ENCODE data around the gene PIAS1.
"Not testable (repeated sequence)": the region's sequence is repeated elsewhere in the genome, so short reads cannot be mapped to it uniquely, and the experiment has no call there.

PIAS1 gene

DNA sequence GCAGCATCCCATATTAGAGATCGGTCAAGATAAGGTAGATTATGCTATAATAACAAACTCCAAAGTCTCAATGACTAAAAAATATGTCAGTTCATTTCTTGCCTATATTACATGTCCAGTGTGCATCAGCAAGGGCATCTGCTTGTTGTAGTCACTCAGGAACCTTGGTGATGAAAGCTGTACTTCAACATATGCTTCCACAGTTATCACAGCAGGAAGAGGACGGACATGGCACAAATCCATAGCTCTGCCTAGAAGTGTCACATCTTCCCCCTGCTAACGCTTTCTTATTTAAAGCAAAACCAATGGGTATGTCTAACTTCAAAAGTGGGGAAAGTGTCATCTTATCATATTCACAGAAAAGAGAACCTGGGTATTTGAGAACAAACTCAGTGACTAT is 20.0 kb upstream of the PIAS1 start:
- no peak for DNase-seq (ENCODE audit: low read depth in 1 of 2, low spot score in 1 of 2)

DNA sequence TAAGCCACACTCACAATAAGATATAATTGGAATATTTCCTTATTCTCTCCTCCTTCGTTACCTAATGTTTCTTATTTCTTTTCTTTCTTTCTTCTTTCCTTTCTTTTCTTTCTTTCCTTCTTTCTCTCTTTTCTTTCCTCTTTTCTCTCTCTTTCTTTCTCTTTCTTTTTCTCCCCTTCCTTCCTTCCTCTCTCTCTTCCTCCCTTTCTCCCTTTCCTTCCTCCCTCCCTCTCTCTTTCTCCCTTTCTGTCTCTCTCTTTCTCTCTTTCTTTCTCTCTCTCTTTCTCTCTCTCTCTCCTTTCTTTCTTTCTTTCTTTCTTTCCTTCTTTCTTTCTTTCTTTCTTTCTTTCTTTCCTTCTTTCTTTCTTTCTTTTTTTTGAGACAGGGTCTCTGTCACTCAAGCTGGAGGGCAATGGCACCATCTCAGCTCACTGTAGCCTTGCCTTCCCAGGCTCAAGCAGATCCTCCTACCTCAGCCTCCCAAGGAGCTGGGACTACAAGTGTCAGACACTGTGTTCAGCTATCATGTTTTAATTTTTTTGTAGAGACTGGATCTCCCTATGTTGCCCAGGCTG is 19.3 kb upstream of the PIAS1 start:
- DNase-seq (ENCODE audit: low read depth in 1 of 2, low spot score in 1 of 2) = no peak

DNA sequence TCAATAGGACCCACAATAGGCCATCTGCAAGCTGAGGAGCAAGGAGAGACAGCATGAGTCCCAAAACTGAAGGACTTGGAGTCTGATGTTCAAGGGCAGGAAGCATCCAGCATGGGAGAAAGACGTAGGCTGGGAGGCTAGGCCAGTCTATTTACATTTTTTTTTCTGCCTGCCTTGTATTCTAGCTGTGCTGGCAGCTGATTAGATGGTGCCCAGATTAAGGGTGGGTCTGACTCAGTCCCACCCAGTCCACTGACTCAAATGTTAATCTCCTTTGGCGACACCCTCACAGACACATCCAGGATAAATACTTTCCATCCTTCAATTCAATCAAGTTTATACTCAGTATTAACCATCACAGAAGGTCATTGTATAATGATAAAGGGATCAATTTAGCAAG is 15.9 kb upstream of the PIAS1 start:
- no peak for DNase-seq (ENCODE audit: low read depth in 1 of 2, low spot score in 1 of 2)

DNA sequence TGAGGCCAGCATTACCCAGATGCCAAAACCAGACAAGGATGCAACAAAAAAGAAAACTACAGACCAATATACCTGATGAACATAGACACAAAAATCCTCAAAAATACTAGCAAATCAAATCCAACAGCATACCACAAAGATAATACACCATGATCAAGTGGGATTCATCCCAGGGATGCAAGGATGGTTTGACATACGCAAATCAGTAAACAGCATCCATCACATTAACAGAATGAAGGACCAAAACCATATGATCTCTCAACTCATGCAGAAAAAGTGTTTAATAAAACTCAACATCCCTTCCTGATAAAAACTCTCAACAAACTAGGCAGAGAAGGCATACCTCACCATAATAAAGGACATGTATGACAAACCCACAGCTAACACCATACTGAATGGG is 14.0 kb upstream of the PIAS1 start:
- DNase-seq (ENCODE audit: low read depth in 1 of 2, low spot score in 1 of 2) = no peak

DNA sequence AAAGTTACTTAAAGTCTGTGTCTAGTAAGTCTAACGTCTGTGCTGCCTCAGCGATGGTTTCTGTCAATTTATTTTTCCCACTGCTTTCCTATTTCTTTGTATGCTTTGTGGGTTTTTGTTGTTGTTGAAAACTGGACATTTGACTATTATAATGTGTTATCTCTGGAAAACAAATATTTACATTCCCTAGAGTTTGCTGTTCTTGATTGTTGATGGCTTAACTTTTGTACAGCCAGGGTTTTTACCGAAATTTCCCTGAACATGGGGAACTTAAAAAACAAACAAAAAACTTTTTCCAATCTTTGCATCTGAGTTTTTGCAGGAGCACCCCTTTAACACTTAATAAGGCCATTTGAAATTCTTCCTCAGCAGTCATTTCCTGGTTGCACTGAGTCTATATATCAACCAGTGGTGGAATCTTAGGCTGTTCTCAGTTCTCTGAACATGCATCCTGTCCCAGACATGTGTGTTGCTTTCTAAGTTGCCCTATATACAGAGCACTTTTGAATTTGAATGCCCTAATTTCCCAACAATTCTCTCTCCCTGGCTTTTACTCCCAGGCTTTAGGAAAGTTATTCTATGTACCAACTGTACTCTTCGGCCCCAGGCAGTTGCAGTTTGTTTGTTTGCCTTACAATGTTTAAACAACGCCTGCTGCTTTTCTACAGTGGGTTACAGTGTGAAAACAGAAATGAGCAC is 11.8 kb upstream of the PIAS1 start:
- no peak for DNase-seq (ENCODE audit: low read depth in 1 of 2, low spot score in 1 of 2)

DNA sequence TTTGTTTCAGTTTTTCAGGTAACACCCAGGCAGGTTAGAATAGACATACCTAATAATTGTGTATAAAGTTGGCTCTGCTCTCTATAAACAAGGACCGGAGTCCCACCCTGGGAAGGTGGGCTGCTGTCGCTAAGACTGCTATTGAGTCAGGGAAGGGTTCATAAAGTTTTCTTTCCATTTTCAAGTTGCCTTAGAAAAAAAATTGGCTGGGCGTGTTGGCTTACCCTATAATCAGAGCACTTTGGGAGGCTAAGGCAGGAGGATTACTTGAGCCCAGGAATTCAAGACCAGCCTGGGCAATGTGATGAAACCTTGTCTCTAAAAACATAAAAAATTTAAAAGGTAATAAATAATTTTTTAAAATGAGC is 11.3 kb upstream of the PIAS1 start:
- DNase-seq (ENCODE audit: low read depth in 1 of 2, low spot score in 1 of 2) = no peak

DNA sequence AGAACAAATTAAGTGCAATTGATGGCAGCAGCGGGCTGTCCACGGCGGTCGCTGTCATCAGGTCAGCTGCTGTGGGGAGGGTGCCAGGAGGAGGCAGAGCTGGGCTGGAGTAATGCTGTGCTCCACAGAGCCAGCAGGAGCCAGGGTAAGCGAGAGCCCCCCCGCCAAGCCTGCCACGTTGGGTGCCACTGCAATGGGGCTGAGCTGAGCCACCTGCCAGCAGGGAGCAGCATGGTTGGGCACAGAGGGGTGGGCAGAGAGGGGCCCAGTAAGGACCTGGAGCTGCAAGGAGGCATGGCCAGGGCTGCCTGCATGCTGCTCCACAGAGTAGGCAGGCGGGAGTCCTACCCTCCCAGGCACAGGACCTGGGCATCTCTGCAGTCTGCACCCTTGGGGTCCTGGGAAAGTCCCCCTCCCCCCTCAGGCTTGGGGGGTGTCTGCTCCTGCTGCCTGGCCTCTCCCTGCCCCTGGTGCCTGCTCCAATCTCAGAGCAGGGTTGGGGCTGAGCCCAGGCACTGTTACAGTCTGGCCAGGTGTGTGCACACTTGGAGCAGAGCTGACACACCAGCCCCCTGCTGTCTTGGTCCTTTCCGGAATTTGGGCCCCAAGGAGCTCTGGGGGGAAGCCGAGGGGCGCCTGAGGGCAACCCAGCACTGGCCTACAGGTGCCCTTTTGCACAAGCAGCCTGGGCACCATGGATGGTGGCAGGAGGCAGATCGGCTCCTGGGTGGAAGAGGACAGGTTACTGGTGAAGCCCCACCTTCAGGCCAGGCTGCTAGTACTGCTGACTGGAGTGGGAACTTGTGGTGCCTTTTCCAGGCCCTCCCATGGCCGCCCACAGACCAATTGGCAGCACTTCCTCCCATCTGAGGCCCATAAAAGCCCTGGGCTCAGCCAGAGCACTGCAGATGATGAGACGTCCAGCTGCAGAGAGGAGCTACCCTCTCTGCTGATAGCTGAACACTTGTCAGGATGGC is 8.5 kb upstream of the PIAS1 start:
- DNase-seq (ENCODE audit: low read depth in 1 of 2, low spot score in 1 of 2) = no peak

DNA sequence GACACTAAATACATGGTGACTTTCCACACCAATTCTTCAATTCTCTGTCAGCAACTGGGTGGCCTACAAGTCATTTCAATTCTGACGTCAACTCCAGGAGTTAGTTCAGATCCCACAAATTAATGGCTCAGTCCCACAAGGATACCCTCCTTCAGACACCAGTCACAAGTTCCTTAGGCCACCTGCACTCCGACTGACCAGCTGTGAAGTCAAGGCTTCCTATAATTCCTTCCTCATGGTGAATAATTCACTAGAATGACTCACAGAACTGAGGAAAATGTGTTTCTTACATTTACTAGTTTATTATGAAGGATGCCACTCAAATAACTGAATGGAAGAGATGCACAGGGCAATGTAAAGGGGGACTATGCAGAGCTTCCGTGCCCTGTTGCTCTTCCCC is 6.3 kb upstream of the PIAS1 start:
- DNase-seq (ENCODE audit: low read depth in 1 of 2, low spot score in 1 of 2) = no peak

DNA sequence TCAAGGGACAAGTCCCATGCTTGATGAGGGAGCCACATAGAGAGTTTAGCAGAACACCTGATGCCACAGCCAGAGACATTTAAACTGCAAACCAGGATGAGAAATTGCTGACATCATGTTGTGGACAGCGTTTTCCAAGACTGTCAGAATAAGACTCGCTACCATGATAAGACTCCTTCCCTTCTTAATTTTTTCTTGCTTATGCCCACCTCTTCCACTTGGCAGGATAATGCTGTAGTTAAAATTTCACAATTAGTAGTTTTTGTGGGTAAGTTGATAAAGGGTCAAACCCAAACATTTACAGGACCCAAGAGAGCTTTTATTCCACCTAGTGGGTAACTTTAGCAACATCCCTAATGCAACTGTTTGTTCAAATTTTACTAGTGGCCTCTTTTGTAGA is 3.0 kb upstream of the PIAS1 start:
- DNase-seq (ENCODE audit: low read depth in 1 of 2, low spot score in 1 of 2) = no peak

DNA sequence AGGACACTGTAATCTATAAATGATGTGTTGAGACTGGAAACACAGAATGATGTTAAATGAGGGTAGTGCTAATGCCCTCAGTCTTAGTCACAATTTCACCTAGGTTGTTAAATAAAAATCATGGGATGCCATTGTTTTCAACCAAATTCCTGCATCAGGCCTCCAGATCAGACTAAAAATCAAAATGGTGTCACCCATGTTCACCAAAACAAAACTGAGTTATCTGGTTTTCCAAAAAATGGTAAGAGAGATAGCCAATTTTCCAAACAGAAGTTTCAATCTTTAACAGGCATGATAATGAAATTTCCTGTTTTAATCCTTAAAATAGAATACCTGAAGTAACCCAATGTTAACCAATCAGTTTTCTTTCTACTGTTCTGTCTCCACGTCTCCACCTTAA is 2.2 kb upstream of the PIAS1 start:
- DNase-seq (ENCODE audit: low read depth in 1 of 2, low spot score in 1 of 2) = no peak

DNA sequence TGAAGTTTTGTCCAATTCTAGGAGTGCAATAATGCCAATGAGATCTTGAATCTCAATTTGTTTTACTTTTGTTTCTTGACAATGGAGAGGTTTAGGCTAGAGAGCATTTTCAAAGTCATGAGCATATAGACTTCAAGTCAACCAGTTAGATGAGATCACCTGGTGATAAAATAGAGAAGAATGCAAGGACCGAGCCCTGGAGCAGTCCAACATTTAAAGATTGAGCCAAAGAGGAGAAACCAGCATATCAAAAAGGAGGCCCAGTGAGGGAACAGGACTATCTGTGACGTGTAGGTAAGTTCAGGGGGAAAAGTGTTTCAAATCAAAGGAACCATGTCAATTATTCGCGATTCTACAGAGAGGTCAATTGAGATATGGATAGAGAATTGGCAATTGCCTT is 1.7 kb upstream of the PIAS1 start:
- DNase-seq (ENCODE audit: low read depth in 1 of 2, low spot score in 1 of 2) = no peak

DNA sequence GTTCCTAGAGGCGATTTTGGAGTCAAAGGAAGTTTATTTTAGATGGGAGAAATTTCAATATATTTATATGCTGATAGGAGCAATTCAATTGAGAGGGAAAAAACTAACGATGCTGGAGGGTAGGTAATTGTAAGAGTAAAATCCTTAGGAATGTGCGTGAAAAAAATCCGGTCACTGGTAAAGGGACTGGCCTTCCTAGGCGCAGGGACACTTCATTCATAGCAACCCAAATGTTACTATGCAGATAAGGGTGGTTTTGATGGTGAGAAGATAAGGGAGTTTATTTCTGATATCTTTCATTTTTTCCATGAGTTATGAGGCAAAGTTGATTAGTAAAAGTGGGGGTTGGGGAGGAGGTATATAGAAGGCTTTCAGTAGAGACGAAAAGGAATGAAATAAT is 1.1 kb upstream of the PIAS1 start:
- DNase-seq (ENCODE audit: low read depth in 1 of 2, low spot score in 1 of 2) = no peak

DNA sequence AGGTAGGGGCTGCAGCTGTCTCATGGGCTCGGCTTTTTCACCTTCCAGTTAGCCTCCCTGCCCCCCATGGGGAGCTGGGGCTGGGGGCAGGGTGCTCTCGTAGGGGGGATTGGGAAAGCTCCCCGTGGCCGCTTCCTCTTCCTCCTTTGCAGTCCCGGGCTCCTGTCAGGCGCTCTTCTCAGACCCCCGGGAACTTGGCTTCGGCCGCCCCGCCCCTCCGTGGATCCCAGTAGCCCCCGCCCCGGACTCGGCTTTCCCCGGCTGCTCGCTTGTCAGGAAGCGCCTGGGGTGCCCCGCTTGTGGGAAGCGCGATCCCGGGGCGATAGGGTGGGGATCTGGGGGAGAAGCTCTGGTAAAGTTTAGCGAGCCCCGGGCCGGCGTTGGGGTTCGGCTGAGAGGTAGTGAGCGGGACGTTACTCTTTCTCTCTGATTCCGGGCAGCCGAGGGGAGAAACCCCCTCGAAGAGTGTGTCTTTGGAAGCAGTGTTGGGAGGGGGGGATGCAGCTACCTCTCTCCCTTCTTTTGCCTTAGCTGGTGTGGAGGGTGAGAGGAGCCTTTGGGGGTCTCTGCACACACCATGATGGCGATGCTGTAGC is 611 bp downstream of the PIAS1 start:
- peak; percentile 8 to 24 for DNase-seq (ENCODE audit: low read depth in 1 of 2, low spot score in 1 of 2)

DNA sequence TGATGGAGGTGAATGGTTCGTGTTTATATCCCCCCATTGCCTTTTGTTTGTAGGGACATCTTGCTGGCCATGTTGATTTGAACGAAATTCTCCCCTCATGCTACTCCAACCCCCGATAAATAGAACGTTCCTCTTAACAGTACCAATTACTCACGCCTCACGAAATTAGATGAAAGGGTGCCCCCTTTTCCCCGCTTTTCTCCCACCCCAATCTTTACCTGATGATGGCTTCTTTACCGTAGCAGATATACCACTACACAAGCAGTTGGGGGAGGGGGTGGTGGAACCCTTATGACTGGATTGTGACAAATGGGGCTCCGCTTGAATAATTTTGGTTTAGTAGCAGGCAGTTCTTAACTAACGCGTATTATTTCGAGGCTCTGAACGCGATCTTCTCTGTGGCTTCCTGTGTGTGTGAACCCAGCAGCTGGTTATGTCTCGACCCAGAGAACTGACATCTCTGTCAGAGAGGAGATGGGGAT is 1.1 kb downstream of the PIAS1 start:
- DNase-seq (ENCODE audit: low read depth in 1 of 2, low spot score in 1 of 2) = peak in 1 of 2 donors; percentile 30

DNA sequence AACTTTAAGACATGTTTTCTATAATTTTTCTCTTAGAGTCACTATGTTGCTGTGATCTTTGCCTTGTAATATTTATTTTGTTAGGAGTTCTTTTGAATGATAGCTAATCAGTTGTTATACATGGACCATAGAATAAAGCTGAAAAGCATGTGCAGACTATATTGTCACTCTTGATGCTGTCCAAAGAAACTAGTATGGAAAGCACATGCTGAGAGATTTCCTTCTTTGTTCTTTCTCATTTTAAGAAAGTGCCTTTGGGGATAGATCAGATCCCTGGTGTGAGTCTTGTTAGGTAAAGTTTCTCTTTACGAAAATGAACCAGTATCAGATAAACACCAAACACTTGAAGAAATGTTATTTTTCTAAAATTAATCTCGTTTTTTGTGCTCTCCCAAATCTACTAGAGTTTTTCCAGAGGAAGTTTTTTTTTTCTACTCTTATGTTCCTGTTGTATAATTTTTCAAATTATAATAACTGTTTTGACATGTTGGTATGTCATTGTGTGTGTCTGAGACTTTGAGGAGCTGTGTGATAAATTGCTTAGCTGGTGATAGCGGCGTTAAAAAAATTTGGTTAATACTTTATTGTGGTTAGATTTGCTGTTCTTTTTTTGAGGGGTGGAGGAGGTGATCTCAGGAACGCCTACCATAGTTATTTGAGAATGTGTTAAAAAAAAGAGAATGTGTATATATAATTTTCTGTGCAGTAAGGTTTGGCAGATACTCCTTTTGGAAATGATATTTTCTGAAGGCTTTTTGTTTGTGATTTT is 2.2 kb downstream of the PIAS1 start:
- no peak for DNase-seq (ENCODE audit: low read depth in 1 of 2, low spot score in 1 of 2)

DNA sequence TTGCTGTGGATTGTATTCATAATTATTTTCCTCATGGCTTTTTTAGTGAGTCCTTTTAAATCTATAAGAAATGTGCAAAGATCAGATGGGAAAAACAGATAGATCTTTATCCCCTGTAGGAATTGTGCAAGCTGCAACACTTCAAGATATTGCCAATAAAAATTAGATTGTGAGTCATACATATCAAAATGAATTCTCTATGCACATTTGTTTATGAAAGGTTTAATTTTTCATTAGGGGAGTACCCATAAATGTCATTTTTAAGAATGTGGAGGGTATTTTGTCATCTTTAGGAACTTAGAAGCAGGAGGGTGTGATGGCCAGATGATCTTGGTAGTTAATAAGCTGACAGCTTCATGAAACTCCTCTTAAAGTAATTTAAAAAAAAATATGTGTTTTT is 2.9 kb downstream of the PIAS1 start:
- no peak for DNase-seq (ENCODE audit: low read depth in 1 of 2, low spot score in 1 of 2)

DNA sequence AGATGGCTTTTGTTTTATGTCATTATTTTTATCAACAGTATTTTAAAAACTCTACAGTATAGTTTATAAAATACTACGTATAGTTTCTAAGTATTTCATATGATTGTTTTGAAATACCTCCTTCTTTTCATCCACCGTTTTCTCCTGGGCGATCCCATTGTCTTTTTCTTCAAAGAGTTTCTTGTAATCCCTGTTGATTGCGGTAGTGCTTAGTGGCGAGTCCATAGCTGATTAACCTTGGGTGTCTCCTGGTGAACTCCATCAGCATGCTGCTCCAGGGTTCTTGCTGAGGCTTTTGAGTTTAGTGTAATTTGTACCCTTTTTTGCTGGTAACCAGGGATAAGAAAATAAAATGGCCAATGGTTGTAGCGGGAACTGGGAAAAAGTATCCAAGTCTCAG is 3.6 kb downstream of the PIAS1 start:
- no peak for DNase-seq (ENCODE audit: low read depth in 1 of 2, low spot score in 1 of 2)

DNA sequence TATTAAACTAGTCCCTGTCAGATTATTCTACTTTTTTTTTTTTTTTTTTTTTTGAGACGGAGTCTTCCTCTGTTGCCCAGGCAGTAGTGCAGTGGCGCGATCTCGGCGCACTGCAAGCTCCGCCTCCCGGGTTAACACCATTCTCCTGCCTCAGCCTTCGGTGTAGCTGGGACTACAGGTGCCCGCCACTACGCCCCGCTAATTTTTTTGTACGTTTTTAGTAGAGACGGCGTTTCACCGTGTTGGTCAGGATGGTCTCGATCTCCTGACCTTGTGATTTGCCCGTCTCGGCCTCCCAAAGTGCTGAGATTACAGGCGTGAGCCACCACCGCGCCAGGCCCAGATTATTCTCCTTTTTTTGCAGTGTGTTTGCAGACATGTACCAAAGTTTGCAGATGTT is 4.9 kb downstream of the PIAS1 start:
- not testable (repeated sequence) for DNase-seq (ENCODE audit: low read depth in 1 of 2, low spot score in 1 of 2)

DNA sequence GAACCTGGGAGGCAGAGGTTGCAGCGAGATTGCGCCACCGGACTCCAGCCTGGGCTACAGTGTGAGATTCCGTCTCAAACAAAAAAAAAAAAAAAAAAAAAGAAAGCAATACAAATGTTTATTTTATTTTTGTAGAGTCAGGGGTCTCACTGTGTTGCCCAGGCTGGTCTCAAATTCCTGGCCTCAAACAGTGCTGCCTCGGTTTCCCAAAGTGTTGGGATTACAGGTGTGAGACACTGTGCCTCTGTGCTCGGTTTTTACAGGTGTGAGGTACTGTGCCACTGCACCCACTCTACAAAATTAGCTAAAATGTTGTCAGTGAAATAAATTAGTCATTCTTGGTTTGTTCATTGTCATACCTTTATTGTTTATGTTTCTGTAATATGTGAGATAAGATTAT is 5.5 kb downstream of the PIAS1 start:
- no peak for DNase-seq (ENCODE audit: low read depth in 1 of 2, low spot score in 1 of 2)

DNA sequence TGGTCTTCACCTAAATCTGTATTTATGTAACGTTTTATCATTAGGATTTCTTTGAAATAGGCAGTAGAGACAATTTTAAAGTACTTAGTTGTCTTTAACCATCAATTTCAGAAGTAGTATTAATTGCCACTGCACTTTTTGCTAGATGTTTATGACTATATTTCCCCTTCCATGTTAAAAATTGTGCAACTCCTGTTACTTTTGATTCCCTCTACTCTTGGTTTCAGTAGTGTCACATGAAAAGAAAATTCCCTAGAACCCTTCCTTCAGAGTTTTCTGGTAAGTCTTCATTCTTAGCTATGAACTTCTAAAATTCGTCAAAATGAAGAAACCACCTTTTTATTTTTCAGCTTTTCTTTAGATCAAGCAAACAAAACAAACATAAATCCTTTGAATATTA is 7.1 kb downstream of the PIAS1 start:
- DNase-seq (ENCODE audit: low read depth in 1 of 2, low spot score in 1 of 2) = no peak

DNA sequence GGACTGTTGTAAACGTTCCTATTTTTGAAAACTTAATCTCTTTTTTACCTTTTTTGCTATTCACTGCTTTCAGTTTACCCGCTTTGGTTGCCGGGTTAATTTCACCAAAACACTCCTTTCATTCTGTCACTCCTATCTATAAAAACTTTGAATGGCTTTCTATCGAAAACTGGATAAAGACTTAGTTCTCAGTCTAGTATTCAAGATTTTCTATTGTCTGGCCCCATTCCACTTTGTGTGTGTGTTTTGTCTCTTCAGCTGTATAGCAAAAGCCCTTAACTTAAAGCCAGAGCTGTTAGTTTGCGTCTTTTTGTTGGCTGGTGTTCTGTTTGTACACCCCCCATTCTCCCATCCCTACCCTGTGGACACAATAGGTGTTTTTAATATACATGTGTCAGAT is 7.5 kb downstream of the PIAS1 start:
- DNase-seq (ENCODE audit: low read depth in 1 of 2, low spot score in 1 of 2) = no peak
